BE2C (cell line): Measurements from ENCODE around the gene TSPAN18.

ENCODE experiments used
- DNase-seq: peaks from one replicate; pipeline ENCODE4 v3.0.0-alpha.2; 2020
- H3K27me3 ChIP-seq: fragments of 250-450 bp; sonication (Bioruptor Pico); 2 replicates; pipeline ENCODE4 v1.5.1; 2020; ENCODE audit warnings: mild to moderate bottlenecking
- H3K36me3 ChIP-seq: fragments of 250-450 bp; sonication (Bioruptor Pico); 2 replicates; pipeline ENCODE4 v1.5.1; 2020; ENCODE audit warnings: mild to moderate bottlenecking
- H3K4me1 ChIP-seq: fragments of 250-450 bp; sonication (Bioruptor Pico); 2 replicates; pipeline ENCODE4 v1.5.1; 2020
- H3K4me3 ChIP-seq: 2 replicates; pipeline ENCODE4 v1.5.1; 2011; ENCODE audit warnings: low read depth, low read length
- H3K9me3 ChIP-seq: fragments of 250-450 bp; sonication (Bioruptor Pico); 2 replicates; pipeline ENCODE4 v1.5.1; 2020
- TF ChIP-seq, protein P1 (sequence below): IDR thresholded peaks from 2 replicates; pipeline ENCODE4 v1.5.1; 2012; ENCODE audit warnings: mild to moderate bottlenecking, low read depth, low read length

Gene TSPAN18

DNA sequence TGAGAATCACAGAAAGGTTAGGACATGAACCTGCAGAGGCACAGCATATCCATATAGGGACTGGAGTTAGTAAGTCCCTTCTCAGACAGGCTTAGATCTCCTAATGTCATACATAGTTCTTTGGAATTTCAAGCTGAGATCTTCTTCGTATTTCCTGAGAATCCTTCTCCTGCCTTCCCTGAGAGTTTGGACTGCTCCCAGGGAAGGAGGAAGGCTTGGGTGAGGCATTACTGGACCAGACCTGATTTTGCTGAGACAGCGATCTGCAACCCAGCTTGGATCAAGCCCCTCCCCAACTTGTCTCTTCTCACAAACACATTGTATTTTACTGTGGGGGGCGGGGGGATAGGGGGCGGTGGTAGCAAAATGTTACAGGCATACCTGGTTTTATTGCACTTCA lies 108.5 kb downstream of the TSPAN18 start:
- no peak for DNase-seq
- Histone ChIP-seq H3K4me1 (peaks cover 20% of the 10 kb centered on the region), H3K27me3 (no peaks in the 10 kb centered on the region), H3K9me3 (no peaks in the 10 kb centered on the region), H3K4me3 (no peak overlapping the region), H3K36me3 (no peaks in the 10 kb centered on the region)
- TF ChIP-seq, protein P1, sequence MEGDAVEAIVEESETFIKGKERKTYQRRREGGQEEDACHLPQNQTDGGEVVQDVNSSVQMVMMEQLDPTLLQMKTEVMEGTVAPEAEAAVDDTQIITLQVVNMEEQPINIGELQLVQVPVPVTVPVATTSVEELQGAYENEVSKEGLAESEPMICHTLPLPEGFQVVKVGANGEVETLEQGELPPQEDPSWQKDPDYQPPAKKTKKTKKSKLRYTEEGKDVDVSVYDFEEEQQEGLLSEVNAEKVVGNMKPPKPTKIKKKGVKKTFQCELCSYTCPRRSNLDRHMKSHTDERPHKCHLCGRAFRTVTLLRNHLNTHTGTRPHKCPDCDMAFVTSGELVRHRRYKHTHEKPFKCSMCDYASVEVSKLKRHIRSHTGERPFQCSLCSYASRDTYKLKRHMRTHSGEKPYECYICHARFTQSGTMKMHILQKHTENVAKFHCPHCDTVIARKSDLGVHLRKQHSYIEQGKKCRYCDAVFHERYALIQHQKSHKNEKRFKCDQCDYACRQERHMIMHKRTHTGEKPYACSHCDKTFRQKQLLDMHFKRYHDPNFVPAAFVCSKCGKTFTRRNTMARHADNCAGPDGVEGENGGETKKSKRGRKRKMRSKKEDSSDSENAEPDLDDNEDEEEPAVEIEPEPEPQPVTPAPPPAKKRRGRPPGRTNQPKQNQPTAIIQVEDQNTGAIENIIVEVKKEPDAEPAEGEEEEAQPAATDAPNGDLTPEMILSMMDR: no peak

DNA sequence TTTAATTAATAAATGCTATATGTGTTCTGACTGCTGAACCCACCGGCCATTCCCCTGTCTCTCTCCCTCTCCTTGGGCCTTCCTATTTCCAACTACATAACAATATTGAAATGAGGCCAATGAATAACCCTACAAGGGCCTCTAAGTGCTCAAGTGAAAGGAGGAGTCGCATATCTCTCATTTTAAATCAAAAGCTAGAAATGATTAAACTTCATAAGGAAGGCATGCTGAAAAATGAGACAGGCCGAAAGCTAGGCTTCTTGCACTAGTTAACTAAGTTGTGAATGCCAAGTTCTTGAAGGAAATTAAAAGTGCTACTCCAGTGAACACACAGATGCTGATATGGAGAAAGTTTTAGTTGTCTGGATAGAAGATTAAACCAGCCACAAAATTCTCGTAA lies 109.2 kb downstream of the TSPAN18 start:
- Histone ChIP-seq H3K4me1 (peaks cover 21% of the 10 kb centered on the region), H3K27me3 (no peaks in the 10 kb centered on the region), H3K36me3 (no peaks in the 10 kb centered on the region), H3K9me3 (no peaks in the 10 kb centered on the region), H3K4me3 (no peak overlapping the region)
- DNase-seq: no peak
- TF ChIP-seq, protein P1: no peak

- Histone ChIP-seq H3K4me3 (no peak overlapping the region), H3K4me1 (peaks cover 21% of the 10 kb centered on the region), H3K9me3 (no peaks in the 10 kb centered on the region), H3K36me3 (no peaks in the 10 kb centered on the region), H3K27me3 (no peaks in the 10 kb centered on the region)
- TF ChIP-seq, protein P1: no peak
- no peak for DNase-seq
Observed at GRCh38 chr11:44837661-44838060, 110.9 kb downstream of the TSPAN18 start.

DNA sequence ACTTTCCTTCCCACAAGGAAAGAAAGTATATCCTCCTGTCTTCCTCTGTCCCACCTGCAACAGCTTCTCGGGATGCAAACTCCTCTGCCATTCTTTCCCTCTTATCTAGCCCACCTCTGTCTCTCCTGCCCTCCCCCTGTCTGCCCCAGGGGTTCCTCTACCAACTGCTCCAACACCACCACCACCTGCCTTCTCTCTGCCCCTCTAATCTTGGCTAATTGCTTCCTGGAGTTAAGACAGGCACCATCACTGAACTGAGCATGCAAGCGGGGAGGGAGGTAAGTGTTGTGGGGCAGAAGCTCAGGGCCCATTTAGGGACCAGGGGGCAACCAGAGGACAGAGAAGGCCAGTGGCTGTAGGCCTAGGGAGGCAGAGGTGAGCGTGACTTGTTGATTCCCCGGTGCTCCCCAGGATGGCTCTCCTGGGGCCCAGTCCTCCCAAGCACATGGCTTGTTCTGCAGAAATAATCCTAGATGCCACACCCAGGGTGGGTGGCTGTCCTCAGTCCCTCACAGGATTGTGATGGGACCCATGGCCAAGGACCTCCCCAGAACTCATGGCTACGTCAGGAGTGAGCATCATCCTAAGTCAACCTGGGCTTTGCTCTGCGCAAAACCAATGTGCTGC lies 112.8 kb downstream of the TSPAN18 start:
- no peaks in the 10 kb centered on the region for H3K36me3 ChIP-seq
- TF ChIP-seq, protein P1: no peak
- peak; percentile 56 for DNase-seq
- no peaks in the 10 kb centered on the region for H3K27me3 ChIP-seq
- no peaks in the 10 kb centered on the region for H3K9me3 ChIP-seq
- H3K4me1 ChIP-seq: peaks cover 17% of the 10 kb centered on the region
- H3K4me3 ChIP-seq: peak overlapping the region; percentile 14; the same call in 1 of the 2 replicates

DNA sequence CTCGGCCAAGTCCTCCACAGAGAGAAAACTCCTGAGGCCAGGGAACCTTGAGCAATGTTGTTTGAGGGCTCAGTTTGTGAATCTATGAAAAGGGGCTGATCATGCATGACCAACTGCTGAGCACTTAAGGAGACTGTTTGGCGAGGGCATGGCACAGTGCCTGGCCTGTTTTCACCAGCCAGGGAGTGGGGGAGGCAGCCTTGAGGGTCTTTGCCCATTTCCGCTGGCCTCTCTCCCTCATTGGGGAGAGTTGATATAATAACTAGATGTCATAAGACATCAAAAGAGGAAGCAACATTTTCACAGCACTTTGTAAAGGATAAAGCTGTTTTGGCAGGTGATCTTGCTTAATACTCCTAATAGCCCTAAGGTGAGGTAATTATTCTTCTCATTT lies 113.3 kb downstream of the TSPAN18 start:
- TF ChIP-seq, protein P1: no peak
- no peaks in the 10 kb centered on the region for H3K36me3 ChIP-seq
- H3K4me3 ChIP-seq: no peak overlapping the region
- no peak for DNase-seq
- peaks cover 17% of the 10 kb centered on the region for H3K4me1 ChIP-seq
- H3K9me3 ChIP-seq: no peaks in the 10 kb centered on the region
- H3K27me3 ChIP-seq: no peaks in the 10 kb centered on the region

DNA sequence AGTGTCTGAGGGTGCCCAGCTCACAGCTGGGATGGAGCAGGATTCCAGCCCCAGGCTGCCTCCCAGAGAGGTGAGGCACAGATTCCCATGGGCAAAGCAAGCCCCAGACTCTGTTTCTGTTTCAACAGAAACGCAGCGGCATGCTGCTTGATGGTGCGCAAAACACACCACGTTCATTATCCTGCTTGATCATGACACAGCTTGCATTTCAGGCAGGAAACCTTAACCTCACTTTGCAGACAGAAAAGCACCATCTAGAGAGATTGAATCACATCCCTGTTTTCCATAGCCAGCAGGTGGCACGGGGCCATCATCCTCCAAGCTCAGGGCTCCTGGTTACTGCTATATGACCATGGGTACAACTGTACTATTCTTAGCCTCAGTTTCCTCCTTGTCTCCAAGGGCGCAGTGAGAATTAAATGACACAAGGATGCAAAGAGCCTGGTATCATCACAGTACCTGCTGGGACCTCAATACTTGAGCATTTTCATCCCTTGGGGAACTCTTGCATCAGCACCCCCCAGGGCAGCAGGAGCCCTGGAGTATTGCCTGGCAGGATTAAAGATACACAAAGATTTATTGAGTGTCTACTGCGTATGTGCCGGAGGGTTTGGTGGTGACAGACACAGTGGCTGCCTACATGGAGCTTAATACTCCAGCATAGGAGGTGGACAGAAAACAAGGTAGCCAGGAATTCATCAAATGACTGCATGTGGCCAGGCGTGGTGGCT lies 113.9 kb downstream of the TSPAN18 start:
- Histone ChIP-seq H3K36me3 (no peaks in the 10 kb centered on the region), H3K4me3 (no peak overlapping the region), H3K9me3 (no peaks in the 10 kb centered on the region), H3K27me3 (no peaks in the 10 kb centered on the region), H3K4me1 (peaks cover 17% of the 10 kb centered on the region)
- TF ChIP-seq, protein P1: peak; percentile 16; the same call in 1 of the 2 replicates
- DNase-seq: peak; percentile 70
